Measurements from ENCODE around the gene PRKCD.

Gene PRKCD

GRCh38 chr3:53190659-53191058 is 29.6 kb downstream of the PRKCD start:
- DNase-seq (ENCODE audit: low read depth): no peak

DNA sequence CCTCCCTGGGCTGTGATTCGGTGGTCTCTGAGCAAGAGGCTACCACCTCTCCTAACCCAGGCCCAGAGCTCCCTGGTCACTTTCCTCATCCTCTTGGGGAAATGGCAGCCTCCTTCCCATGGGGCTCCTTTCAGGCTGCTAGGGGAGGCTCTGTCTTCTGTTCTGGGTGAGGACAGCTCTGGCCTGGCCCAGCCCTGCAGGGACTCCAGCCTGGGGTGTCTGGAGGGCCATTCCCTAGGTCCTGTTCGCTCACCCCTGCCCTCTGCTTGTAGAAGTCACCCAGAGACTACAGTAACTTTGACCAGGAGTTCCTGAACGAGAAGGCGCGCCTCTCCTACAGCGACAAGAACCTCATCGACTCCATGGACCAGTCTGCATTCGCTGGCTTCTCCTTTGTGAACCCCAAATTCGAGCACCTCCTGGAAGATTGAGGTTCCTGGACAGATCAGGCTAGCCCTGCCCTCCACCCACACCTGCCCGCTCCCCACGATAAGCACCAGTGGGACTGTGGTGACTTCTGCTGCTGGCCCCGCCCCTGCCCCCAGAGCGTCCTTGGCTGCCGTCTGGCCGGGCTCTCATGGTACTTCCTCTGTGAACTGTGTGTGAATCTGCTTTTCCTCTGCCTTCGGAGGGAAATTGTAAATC is 30.9 kb downstream of the PRKCD start:
- DNase-seq (ENCODE audit: low read depth): no peak

GRCh38 chr3:53192608-53193007 is 31.6 kb downstream of the PRKCD start:
- no peak for DNase-seq (ENCODE audit: low read depth)

DNA sequence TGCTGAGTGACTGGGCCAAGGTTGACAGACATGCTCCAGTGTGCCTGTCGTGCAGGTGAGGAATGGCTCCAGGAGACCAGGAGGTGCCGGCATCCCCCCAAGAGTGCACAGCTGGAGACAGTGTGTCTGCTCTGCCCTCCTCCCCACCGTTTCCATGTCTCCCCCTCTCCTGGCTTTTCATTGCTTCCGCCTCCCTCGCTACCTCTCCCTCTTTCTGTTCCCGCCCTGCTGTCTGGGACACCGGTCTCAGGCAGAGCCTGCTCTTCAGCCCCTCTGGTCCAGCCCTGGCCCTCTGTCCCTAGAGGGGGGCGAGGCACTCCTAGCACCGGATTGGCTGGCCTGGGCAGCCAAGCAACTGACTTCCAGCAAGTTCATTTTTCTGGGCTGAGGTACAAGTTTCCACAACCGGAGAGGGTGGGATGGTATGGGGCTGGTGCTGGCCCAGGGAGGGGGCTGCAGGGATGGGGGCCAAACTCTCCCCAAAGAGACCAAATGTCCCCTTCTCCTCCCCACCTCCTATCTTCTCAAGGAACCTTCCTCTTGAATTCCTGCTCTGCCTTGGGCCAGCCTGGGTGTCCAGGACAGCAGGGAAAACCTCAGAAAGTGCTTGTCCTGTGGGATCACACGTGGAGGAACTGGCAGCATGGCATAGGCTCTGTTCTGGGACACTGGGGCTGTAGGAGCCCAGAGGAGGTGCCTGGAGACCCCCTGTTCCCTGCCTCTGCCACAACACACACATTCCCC is 32.6 kb downstream of the PRKCD start:
- DNase-seq (ENCODE audit: low read depth): no peak

- DNase-seq (ENCODE audit: low read depth): no peak
Observed at GRCh38 chr3:53194210-53195065, 33.4 kb downstream of the PRKCD start.

- no peak for DNase-seq (ENCODE audit: low read depth)
Observed at GRCh38 chr3:53195066-53195450, 34.0 kb downstream of the PRKCD start.

DNA sequence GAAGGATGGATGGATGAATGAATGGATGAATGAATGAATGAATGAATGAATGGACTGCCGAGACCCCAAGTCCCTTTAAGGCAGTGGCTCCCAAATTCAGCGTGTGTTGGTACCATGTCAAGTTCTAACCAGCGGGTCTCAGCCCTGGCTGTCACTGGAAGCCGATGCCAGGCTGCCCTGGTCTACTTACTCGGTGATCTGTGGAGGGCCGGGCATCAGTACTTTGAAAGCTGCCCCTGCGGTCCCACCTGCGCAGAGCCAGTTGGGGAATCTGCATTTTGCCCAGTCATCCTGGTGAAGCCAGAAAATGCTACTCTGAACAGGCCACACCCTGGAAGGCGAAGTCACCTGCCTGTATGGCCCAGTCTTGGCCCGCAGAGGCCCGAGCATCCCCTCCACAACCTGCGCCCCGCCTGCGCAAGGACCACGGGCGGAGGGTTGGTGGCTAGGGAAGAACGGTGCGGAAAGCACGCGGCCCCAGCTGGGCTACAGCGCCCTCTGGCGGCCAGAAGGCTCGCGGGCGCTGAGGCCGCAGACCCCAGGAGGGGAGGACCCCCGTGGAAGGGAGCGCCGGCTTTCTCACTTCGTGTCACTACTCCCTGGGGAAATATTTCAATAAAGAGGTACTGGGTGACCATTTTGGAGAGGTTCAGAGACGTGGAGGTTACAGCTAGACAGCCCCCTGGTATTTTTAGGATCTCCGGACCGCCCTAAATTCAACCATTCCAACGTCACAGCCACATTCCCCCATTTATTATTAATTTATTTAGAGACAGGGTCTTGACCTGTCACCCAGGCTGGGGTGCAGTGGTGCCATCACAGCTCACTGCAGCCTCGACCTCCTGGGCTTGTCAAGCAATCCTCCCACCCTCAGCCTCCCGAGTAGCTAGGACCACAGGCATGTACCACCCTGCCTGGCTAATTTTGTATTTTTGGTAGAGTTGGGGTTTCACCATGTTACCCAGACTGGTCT is 34.9 kb downstream of the PRKCD start:
- DNase-seq (ENCODE audit: low read depth): peak; percentile 35

GRCh38 chr3:53196575-53197407 is 35.8 kb downstream of the PRKCD start:
- peak; percentile 7 for DNase-seq (ENCODE audit: low read depth)

GRCh38 chr3:53198256-53198977 is 37.4 kb downstream of the PRKCD start:
- no peak for DNase-seq (ENCODE audit: low read depth)

DNA sequence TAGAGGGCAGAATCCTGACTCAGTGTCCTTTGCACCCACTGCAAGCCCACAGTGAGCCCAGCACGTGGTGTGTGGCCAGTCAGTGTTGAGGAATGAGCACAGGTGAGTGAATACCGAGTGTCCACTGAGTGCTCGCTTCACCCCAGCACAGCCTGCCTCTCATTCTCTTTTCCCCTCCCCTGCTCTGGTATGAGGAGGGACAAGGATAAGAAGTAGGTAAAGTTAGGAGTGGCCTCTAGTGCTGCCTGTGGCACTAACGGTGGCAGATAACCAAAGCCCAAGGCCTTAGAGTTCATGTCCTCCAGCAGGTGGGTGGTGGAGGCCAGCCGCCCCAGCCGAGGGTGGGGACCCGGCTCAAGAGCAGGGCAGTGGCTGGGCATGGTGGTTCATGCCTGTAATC is 38.0 kb downstream of the PRKCD start:
- no peak for DNase-seq (ENCODE audit: low read depth)

GRCh38 chr3:53199834-53200233 is 38.8 kb downstream of the PRKCD start:
- no peak for DNase-seq (ENCODE audit: low read depth)

- no peak for DNase-seq (ENCODE audit: low read depth)
Observed at GRCh38 chr3:53200501-53201498, 39.8 kb downstream of the PRKCD start.

GRCh38 chr3:53202331-53203015 is 41.5 kb downstream of the PRKCD start:
- no peak for DNase-seq (ENCODE audit: low read depth)

DNA sequence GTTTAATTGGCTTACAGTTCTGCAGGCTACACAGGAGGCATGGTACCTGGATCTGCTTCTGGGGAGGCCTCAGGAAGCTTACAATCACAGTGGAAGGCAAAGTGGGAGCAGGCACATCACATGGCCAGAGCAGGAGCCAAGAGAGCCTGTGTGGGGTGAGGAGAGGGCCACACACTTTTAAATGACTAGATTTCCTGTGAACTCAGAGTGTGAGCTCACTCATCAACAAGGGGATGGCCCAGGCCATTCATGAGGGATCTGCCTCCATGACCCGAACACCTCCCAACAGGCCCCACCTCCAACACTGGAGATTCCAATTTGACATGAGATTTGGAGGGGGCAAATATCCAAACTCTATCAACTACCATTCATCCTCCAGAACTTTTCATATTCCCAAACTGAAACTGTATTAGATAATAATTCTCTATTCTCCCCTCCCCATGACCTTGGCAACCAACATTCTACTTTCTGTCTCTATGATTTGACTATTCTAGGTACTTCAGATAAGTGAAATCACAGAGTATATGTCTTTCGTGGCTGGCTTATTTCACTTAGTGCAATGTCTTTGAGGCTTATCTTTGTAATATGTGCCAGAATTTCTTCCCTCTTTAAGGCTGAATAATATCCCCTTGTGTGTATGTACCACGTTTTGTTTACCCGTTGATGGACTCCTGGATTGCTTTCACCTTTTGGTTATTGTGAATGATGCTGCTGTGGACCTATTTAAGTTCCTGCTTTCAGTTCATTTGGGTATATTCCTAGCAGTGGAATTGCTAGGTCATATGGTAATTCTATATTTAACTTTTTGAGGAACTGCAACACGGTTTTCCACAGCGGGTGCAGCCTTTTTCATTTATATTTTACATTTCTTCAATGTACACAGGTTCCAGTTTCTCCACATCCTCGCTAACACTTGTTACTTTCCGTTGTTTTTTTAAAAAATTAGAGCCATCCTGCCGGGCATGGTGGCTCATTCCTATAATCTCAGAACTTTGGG is 51.0 kb downstream of the PRKCD start:
- no peak for DNase-seq (ENCODE audit: low read depth)

- no peak for DNase-seq (ENCODE audit: low read depth)
Observed at GRCh38 chr3:53213276-53213675, 52.3 kb downstream of the PRKCD start.

DNA sequence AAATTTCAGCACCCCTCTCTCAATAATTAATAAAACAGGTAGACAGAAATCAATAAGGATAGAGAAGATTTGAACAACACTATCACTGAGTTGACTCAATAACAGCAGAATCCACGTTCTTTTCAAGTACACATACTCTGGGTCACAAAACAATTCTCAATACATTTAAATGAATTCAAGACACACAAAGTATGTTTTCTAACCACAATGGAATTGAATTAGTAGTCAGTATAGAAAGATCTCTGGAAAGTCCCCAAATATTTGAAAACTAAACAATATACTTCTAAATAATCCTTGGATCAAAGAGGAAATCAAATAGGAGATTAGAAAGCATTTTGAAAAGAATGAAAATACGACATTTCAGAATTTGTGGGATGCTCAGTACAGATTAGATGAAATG is 54.8 kb downstream of the PRKCD start:
- no peak for DNase-seq (ENCODE audit: low read depth)

GRCh38 chr3:53216723-53217122 is 55.7 kb downstream of the PRKCD start:
- DNase-seq (ENCODE audit: low read depth): no peak

Measured in T follicular helper cell (primary cell).